Measurements from ENCODE around the gene TCF7. TPM values are rescaled to one million over a fixed set of nuclear protein-coding genes. Genes with fewer than 3 reads are reported as not detected.

Gene TCF7
- total RNA-seq, 1 experiment from 2014 or later = 36.5 TPM

DNA sequence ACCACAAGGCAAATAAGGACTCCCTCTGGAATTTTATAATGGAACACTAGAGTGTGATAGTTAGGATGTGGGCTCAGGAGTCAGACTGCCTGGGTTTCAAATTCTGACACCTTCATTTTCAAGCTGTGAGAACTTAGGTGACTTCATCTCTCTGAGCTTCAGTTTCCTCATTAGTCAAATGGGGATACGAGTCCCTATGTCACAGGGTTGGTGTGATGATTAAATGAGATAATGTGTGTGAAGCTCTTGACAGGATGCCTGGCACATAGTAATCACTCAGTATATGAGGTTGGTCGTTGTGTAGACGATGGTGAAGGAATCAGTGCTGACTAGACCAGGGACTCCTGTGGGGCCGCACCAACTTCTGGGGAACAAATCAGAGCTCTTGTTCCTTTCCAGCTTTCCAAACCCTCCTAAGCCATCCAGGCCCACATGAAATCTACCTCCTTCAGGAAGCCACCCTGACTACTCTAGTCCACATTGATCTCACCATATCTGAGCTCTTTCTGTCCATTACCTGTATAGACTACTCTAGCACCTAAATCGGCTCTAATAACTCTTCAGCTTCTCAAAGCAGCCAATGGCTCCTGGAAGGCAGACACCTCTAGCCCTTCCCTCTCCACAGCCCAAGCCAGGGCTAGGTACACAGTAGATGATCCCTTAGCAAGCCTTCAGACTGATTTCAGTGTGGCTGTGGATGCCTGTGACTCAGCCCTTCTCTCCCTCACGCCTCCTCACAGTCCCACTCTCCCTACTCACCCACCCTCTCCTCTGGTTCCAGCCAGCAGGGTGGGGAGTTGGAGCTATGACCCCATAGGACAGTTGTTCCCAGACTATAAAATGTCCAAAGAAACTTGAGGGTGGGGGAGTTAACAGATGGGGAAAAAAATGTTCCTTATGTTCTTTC is 2.5 kb upstream of the TCF7 start:
- ChIA-PET POLR2A (no interaction called here), CTCF (interaction anchor here (1.4 to 1.7 kb wide), 2 partner anchors 72 to 86 kb away, joined by 3 to 7 read pairs; no protein-coding TSS in a partner anchor)
- TSS peak; percentile 10 for BruUV-seq (replicated peaks)
- no peak overlapping the region for H3K4me3 ChIP-seq (ENCODE audit: low read depth, low read length)
- H3K27ac Mint-ChIP-seq (ENCODE audit: unreplicated experiment) = no peak overlapping the region
- no peaks in the 10 kb centered on the region for H3K9me3 Mint-ChIP-seq (ENCODE audit: unreplicated experiment)
- H3K36me3 Mint-ChIP-seq (ENCODE audit: insufficient read depth, unreplicated experiment) = peaks cover 7% of the 10 kb centered on the region
- DNase-seq = no peak
- intact Hi-C loops (cut with micrococcal nuclease; ENCODE audit: unreplicated experiment) = no loop called here
- H3K4me1 Mint-ChIP-seq (ENCODE audit: low read depth, unreplicated experiment) = peaks cover 6% of the 10 kb centered on the region
- no peaks in the 10 kb centered on the region for H3K27me3 Mint-ChIP-seq (ENCODE audit: insufficient read depth, unreplicated experiment)
- H3K27me3 ChIP-seq (replicated peaks; ENCODE audit: control insufficient read depth, insufficient read depth, low read length) = no peaks in the 10 kb centered on the region
- H3K4me3 Mint-ChIP-seq (ENCODE audit: unreplicated experiment) = no peak overlapping the region
- H3K4me1 ChIP-seq = peaks cover 12% of the 10 kb centered on the region
- no peaks in the 10 kb centered on the region for H3K9me3 ChIP-seq
- H3K36me3 ChIP-seq (ENCODE audit: control insufficient read depth, insufficient read depth, low read length) = no peaks in the 10 kb centered on the region; the same call in 1 of the 2 replicates
- TF ChIP-seq, protein P1, sequence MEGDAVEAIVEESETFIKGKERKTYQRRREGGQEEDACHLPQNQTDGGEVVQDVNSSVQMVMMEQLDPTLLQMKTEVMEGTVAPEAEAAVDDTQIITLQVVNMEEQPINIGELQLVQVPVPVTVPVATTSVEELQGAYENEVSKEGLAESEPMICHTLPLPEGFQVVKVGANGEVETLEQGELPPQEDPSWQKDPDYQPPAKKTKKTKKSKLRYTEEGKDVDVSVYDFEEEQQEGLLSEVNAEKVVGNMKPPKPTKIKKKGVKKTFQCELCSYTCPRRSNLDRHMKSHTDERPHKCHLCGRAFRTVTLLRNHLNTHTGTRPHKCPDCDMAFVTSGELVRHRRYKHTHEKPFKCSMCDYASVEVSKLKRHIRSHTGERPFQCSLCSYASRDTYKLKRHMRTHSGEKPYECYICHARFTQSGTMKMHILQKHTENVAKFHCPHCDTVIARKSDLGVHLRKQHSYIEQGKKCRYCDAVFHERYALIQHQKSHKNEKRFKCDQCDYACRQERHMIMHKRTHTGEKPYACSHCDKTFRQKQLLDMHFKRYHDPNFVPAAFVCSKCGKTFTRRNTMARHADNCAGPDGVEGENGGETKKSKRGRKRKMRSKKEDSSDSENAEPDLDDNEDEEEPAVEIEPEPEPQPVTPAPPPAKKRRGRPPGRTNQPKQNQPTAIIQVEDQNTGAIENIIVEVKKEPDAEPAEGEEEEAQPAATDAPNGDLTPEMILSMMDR (IDR thresholded peaks at IDR 0.05; ENCODE audit: insufficient read depth in 1 of 2, low read depth in 1 of 2, low read length in 1 of 2, severe bottlenecking in 1 of 2, unreplicated experiment in 1 of 2) = no peak

DNA sequence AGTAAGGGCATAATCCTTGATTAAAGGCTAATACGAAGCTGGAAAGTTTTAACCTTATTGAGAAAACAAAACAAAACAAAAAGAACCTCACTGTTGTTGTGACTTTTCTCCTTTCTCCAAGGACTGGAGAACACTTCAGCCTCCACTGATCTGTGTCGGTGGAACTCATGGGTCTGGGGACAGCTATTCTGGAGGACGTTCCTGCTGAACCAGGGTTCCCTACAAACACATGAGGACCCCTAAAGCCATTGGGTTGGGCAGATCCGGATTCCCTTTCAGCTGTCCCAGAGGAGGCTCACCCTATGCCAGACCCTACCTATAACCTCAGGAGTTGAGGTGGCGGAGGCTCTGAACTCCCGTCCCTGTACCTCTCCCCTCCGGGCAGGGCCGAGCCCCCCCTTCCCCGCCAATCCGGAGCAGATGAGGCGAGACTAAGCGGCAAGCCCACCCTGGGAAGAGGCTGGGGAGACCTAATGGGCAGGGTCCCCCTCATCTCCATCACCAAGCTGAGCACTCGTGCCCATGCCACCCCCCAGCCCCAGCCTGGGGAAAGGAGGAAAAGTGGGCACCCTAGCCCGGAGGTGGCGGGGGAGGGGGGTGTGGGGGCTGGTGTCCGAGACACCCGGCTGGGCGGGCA is 1.6 kb upstream of the TCF7 start:
- H3K4me1 Mint-ChIP-seq (ENCODE audit: low read depth, unreplicated experiment) = peaks cover 6% of the 10 kb centered on the region
- intact Hi-C loops (cut with micrococcal nuclease; ENCODE audit: unreplicated experiment) = no loop called here
- CTCF ChIA-PET = no interaction called here
- Histone ChIP-seq H3K9me3 (no peaks in the 10 kb centered on the region), H3K4me3 (ENCODE audit: low read depth, low read length) (no peak overlapping the region), H3K27me3 (replicated peaks; ENCODE audit: control insufficient read depth, insufficient read depth, low read length) (no peaks in the 10 kb centered on the region), H3K4me1 (peaks cover 12% of the 10 kb centered on the region), H3K36me3 (ENCODE audit: control insufficient read depth, insufficient read depth, low read length) (no peaks in the 10 kb centered on the region; the same call in 1 of the 2 replicates)
- H3K27me3 Mint-ChIP-seq (ENCODE audit: insufficient read depth, unreplicated experiment) = no peaks in the 10 kb centered on the region
- H3K27ac Mint-ChIP-seq (ENCODE audit: unreplicated experiment) = no peak overlapping the region
- no peak for DNase-seq
- BruUV-seq (replicated peaks) = no TSS peak
- H3K36me3 Mint-ChIP-seq (ENCODE audit: insufficient read depth, unreplicated experiment) = peaks cover 7% of the 10 kb centered on the region
- TF ChIP-seq, protein P1 (IDR thresholded peaks at IDR 0.05; ENCODE audit: insufficient read depth in 1 of 2, low read depth in 1 of 2, low read length in 1 of 2, severe bottlenecking in 1 of 2, unreplicated experiment in 1 of 2) = no peak
- H3K9me3 Mint-ChIP-seq (ENCODE audit: unreplicated experiment) = no peaks in the 10 kb centered on the region
- no peak overlapping the region for H3K4me3 Mint-ChIP-seq (ENCODE audit: unreplicated experiment)
- POLR2A ChIA-PET = no interaction called here

DNA sequence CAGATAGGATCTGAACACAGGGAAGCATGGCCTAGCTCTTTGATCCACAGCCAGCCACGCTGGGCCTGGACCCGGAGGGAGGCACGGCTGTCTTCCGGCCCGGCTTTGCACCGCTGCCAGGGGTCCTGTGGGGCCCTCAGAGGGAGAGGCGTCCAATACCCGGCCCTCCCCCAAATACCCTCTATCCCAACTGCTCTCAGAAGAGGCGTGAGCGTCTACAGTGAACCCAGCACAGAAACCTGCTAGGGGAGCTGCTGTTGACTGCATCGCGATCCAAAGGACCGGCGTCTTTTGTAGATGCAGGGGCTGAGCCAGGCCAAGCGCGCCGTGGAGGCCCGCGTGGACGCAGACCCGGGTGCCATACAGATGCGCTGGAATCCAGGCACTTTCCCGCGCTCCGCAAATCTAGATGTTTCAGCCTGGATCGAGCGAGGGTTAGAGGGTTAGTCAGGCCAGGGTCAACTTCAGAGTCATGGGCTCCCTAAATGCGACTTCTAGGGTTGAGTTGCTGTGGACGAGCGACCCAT is 1.1 kb upstream of the TCF7 start:
- no peaks in the 10 kb centered on the region for H3K27me3 ChIP-seq (replicated peaks; ENCODE audit: control insufficient read depth, insufficient read depth, low read length)
- peaks cover 6% of the 10 kb centered on the region for H3K4me1 Mint-ChIP-seq (ENCODE audit: low read depth, unreplicated experiment)
- H3K4me3 Mint-ChIP-seq (ENCODE audit: unreplicated experiment) = peak overlapping the region; percentile 83
- CTCF ChIA-PET = no interaction called here
- H3K27ac Mint-ChIP-seq (ENCODE audit: unreplicated experiment) = no peak overlapping the region
- H3K27me3 Mint-ChIP-seq (ENCODE audit: insufficient read depth, unreplicated experiment) = no peaks in the 10 kb centered on the region
- intact Hi-C loops (cut with micrococcal nuclease; ENCODE audit: unreplicated experiment) = no loop called here
- no TSS peak for BruUV-seq (replicated peaks)
- no peaks in the 10 kb centered on the region for H3K9me3 ChIP-seq
- no peak for DNase-seq
- TF ChIP-seq, protein P1 (IDR thresholded peaks at IDR 0.05; ENCODE audit: insufficient read depth in 1 of 2, low read depth in 1 of 2, low read length in 1 of 2, severe bottlenecking in 1 of 2, unreplicated experiment in 1 of 2) = no peak
- POLR2A ChIA-PET = no interaction called here
- peaks cover 7% of the 10 kb centered on the region for H3K36me3 Mint-ChIP-seq (ENCODE audit: insufficient read depth, unreplicated experiment)
- no peaks in the 10 kb centered on the region for H3K9me3 Mint-ChIP-seq (ENCODE audit: unreplicated experiment)
- no peaks in the 10 kb centered on the region; the same call in 1 of the 2 replicates for H3K36me3 ChIP-seq (ENCODE audit: control insufficient read depth, insufficient read depth, low read length)
- peaks cover 12% of the 10 kb centered on the region for H3K4me1 ChIP-seq
- no peak overlapping the region for H3K4me3 ChIP-seq (ENCODE audit: low read depth, low read length)

Data from Caco-2 (cell line).